Panc1 (cell line): ENCODE data around the gene BOLA2B.

ENCODE experiments used
- CTCF ChIP-seq: fragments of 450-650 bp; IDR thresholded peaks from 2 replicates; pipeline ENCODE4 v1.5.1; 2017; ENCODE audit warnings: mild to moderate bottlenecking
- POLR2AphosphoS5 ChIP-seq: IDR thresholded peaks from 2 replicates; pipeline ENCODE4 v1.6.1; 2012; ENCODE audit warnings: mild to moderate bottlenecking, low read depth, low read length, moderate library complexity
- SIN3A ChIP-seq: IDR thresholded peaks from 2 replicates; pipeline ENCODE4 v1.6.1; 2012; ENCODE audit warnings: low read depth, mild to moderate bottlenecking, low read length, moderate library complexity, borderline replicate concordance; ENCODE audit not compliant: insufficient read depth
- TF ChIP-seq, protein P1 (sequence below), 2 experiments: IDR thresholded peaks; 2 replicates each; pipeline ENCODE4 v1.6.1; 2011 to 2012; ENCODE audit warnings: low read depth in 2 of 2, control low read depth in 1 of 2, low read length in 1 of 2, mild to moderate bottlenecking in 1 of 2, moderate library complexity in 1 of 2; ENCODE audit not compliant: insufficient read depth in 1 of 2

- TF ChIP-seq CTCF (no peak), SIN3A (no peak), POLR2AphosphoS5 (no peak)
- TF ChIP-seq, protein P1, sequence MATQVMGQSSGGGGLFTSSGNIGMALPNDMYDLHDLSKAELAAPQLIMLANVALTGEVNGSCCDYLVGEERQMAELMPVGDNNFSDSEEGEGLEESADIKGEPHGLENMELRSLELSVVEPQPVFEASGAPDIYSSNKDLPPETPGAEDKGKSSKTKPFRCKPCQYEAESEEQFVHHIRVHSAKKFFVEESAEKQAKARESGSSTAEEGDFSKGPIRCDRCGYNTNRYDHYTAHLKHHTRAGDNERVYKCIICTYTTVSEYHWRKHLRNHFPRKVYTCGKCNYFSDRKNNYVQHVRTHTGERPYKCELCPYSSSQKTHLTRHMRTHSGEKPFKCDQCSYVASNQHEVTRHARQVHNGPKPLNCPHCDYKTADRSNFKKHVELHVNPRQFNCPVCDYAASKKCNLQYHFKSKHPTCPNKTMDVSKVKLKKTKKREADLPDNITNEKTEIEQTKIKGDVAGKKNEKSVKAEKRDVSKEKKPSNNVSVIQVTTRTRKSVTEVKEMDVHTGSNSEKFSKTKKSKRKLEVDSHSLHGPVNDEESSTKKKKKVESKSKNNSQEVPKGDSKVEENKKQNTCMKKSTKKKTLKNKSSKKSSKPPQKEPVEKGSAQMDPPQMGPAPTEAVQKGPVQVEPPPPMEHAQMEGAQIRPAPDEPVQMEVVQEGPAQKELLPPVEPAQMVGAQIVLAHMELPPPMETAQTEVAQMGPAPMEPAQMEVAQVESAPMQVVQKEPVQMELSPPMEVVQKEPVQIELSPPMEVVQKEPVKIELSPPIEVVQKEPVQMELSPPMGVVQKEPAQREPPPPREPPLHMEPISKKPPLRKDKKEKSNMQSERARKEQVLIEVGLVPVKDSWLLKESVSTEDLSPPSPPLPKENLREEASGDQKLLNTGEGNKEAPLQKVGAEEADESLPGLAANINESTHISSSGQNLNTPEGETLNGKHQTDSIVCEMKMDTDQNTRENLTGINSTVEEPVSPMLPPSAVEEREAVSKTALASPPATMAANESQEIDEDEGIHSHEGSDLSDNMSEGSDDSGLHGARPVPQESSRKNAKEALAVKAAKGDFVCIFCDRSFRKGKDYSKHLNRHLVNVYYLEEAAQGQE (IDR thresholded peaks at IDR 0.05; ENCODE audit: insufficient read depth in 1 of 2, low read depth in 2 of 2, low read length in 1 of 2) = no peak
Observed at GRCh38 chr16:30184096-30184890, 9.2 kb downstream of the BOLA2B start.
